Left forelimb (tissue), 1 donor: ENCODE data around the gene CD180.
A peak's percentile ranks its signal among the peaks of the same experiment; 100 is the strongest.
"Not testable (repeated sequence)": the region's sequence is repeated elsewhere in the genome, so short reads cannot be mapped to it uniquely, and the experiment has no call there.

Experiments
- DNase-seq: peaks from one replicate; pipeline ENCODE4 v3.0.0-alpha.2; 2018; ENCODE audit warnings: low spot score

CD180 gene

GRCh38 chr5:67188274-67189078 lies 8.1 kb downstream of the CD180 start:
- no peak for DNase-seq

GRCh38 chr5:67187006-67187715 lies 9.4 kb downstream of the CD180 start:
- no peak for DNase-seq

- DNase-seq = no peak
These were observed 12.7 kb downstream of the CD180 start for GRCh38 chr5:67183859-67184258.

- DNase-seq = no peak
These were observed 14.3 kb downstream of the CD180 start for GRCh38 chr5:67182301-67182790.

GRCh38 chr5:67181648-67182221 lies 14.9 kb downstream of the CD180 start:
- DNase-seq = no peak

- DNase-seq = no peak
These were observed 16.8 kb downstream of the CD180 start for GRCh38 chr5:67179697-67180361.

GRCh38 chr5:67178966-67179365 lies 17.6 kb downstream of the CD180 start:
- no peak for DNase-seq

- no peak for DNase-seq
These were observed 18.5 kb downstream of the CD180 start for GRCh38 chr5:67178085-67178484.

GRCh38 chr5:67176936-67177335 lies 19.7 kb downstream of the CD180 start:
- no peak for DNase-seq

- no peak for DNase-seq
These were observed 22.6 kb downstream of the CD180 start for GRCh38 chr5:67173959-67174358.

GRCh38 chr5:67173351-67173750 lies 23.2 kb downstream of the CD180 start:
- DNase-seq = not testable (repeated sequence)

- DNase-seq = no peak
These were observed 25.8 kb downstream of the CD180 start for GRCh38 chr5:67170767-67171166.

GRCh38 chr5:67168069-67168468 lies 28.5 kb downstream of the CD180 start:
- no peak for DNase-seq

- no peak for DNase-seq
These were observed 29.9 kb downstream of the CD180 start for GRCh38 chr5:67166460-67167285.

- DNase-seq = peak; percentile 88
These were observed 30.8 kb downstream of the CD180 start for GRCh38 chr5:67165526-67166459.

GRCh38 chr5:67164856-67165525 lies 31.6 kb downstream of the CD180 start:
- no peak for DNase-seq

GRCh38 chr5:67163863-67164595 lies 32.6 kb downstream of the CD180 start:
- no peak for DNase-seq

GRCh38 chr5:67163231-67163756 lies 33.3 kb downstream of the CD180 start:
- no peak for DNase-seq

- no peak for DNase-seq
These were observed 34.8 kb downstream of the CD180 start for GRCh38 chr5:67161767-67162166.
